ENCODE results near the gene LPXN. TPM values are rescaled to one million over a fixed set of nuclear protein-coding genes. Genes with fewer than 3 reads are reported as not detected.

The LPXN gene
- total and polyA plus RNA-seq, 9 donors = 6.5 to 19.3 (median 7.9) TPM

GRCh38 chr11:58597486-58598144 lies 22.0 kb upstream of the LPXN start:
- no peak for TF ChIP-seq CTCF (IDR thresholded peaks at IDR 0.05)
- no peak for TF ChIP-seq EP300 (IDR thresholded peaks at IDR 0.05)
- no peak for TF ChIP-seq POLR2A (IDR thresholded peaks at IDR 0.05)
- Histone ChIP-seq H3K27ac (no peak overlapping the region), H3K4me3 (no peak overlapping the region), H3K9me3 (no peaks in the 10 kb centered on the region), H3K36me3 (no peaks in the 10 kb centered on the region), H3K4me1 (ENCODE audit: insufficient read depth) (no peaks in the 10 kb centered on the region), H3K27me3 (no peaks in the 10 kb centered on the region)
- WGBS, 3 donors = 73 to 79% (median 78%) methylated on average over 3 of the region's 3 CpGs
- no peak for DNase-seq
- intact Hi-C loops (cut with DNase I) = no loop called here

GRCh38 chr11:58596621-58597020 lies 21.0 kb upstream of the LPXN start:
- no peak for DNase-seq
- TF ChIP-seq CTCF (IDR thresholded peaks at IDR 0.05) (no peak), EP300 (IDR thresholded peaks at IDR 0.05) (no peak), POLR2A (IDR thresholded peaks at IDR 0.05) (no peak)
- Histone ChIP-seq H3K36me3 (no peaks in the 10 kb centered on the region), H3K27ac (no peak overlapping the region), H3K9me3 (no peaks in the 10 kb centered on the region), H3K4me1 (ENCODE audit: insufficient read depth) (no peaks in the 10 kb centered on the region), H3K4me3 (no peak overlapping the region), H3K27me3 (no peaks in the 10 kb centered on the region)
- intact Hi-C loops (cut with DNase I) = no loop called here
- WGBS, 3 donors = 80 to 84% (median 82%) methylated on average over 3 of the region's 3 CpGs

- Histone ChIP-seq H3K4me1 (ENCODE audit: insufficient read depth) (no peaks in the 10 kb centered on the region), H3K9me3 (no peaks in the 10 kb centered on the region), H3K27ac (no peak overlapping the region), H3K27me3 (no peaks in the 10 kb centered on the region), H3K36me3 (no peaks in the 10 kb centered on the region), H3K4me3 (no peak overlapping the region)
- intact Hi-C loops (cut with DNase I) = no loop called here
- 66 to 79% (median 76%) methylated on average over 4 of the region's 4 CpGs for WGBS, 3 donors
- TF ChIP-seq POLR2A (IDR thresholded peaks at IDR 0.05) (no peak), EP300 (IDR thresholded peaks at IDR 0.05) (no peak), CTCF (IDR thresholded peaks at IDR 0.05) (no peak)
- DNase-seq = no peak
Measured at GRCh38 chr11:58594826-58595225, 19.2 kb upstream of the LPXN start.

GRCh38 chr11:58592760-58593472 lies 17.3 kb upstream of the LPXN start:
- Histone ChIP-seq H3K4me1 (ENCODE audit: insufficient read depth) (no peaks in the 10 kb centered on the region), H3K27ac (no peak overlapping the region), H3K9me3 (no peaks in the 10 kb centered on the region), H3K4me3 (no peak overlapping the region), H3K27me3 (no peaks in the 10 kb centered on the region), H3K36me3 (no peaks in the 10 kb centered on the region)
- intact Hi-C loops (cut with DNase I) = no loop called here
- TF ChIP-seq EP300 (IDR thresholded peaks at IDR 0.05) (no peak), POLR2A (IDR thresholded peaks at IDR 0.05) (no peak), CTCF (IDR thresholded peaks at IDR 0.05) (no peak)
- DNase-seq = no peak
- WGBS, 3 donors = 76 to 81% (median 76%) methylated on average over 5 of the region's 5 CpGs
